GM12878 (cell line): ENCODE data around the gene GRK5. TPM values are rescaled to one million over a fixed set of nuclear protein-coding genes. Genes with fewer than 3 reads are reported as not detected.

ENCODE experiments used
- ATAC-seq: fragments of 200-7000 bp; cut with Tn5 transposase; 3 replicates; pipeline ENCODE4 v1.9.1; 2020; ENCODE audit warnings: mild to moderate bottlenecking, moderate library complexity
- BruUV-seq: library from RNA; stranded (reverse); fragments of 400-500 nt; replicated peaks from 2 replicates; lab custom pipeline; 2021; lab: Mats Ljungman, UMichigan
- CTCF ChIA-PET: fragments of 300-600 bp; sonication (Branson Sonifier 250); formaldehyde crosslinking; extraction: SDS; loops from one replicate; lab custom pipeline; 2021; ENCODE audit warnings: inconsistent platforms; lab: Yijun Ruan, JAX
- POLR2A ChIA-PET: fragments of 350-600 bp; formaldehyde crosslinking; extraction: SDS; loops from one replicate; lab custom pipeline; 2021; ENCODE audit warnings: inconsistent platforms; lab: Charles Lee
- RAD21 ChIA-PET: fragments of 300-600 bp; sonication (Branson Sonifier 250); formaldehyde crosslinking; loops from one replicate; lab custom pipeline; 2023; ENCODE audit warnings: antibody characterized with exemption; ENCODE audit not compliant: unreplicated experiment; lab: Charles Lee
- SMC1A ChIA-PET: fragments of 300-600 bp; sonication (Branson Sonifier 250); formaldehyde crosslinking; loops from one replicate; lab custom pipeline; 2023; ENCODE audit not compliant: unreplicated experiment, uncharacterized antibody; lab: Charles Lee
- DNase-seq: peaks from one replicate; pipeline ENCODE4 v3.0.0-alpha.2; 2011; ENCODE audit warnings: low read depth, low spot score
- FAIRE-seq: peaks from 3 replicates; lab custom pipeline; 2011; peaks lifted over from hg19 to GRCh38; lab: Jason Lieb, UNC
- H2AFZ ChIP-seq: 2 replicates; pipeline ENCODE4 v1.6.0; 2011; ENCODE audit warnings: low read depth, low read length, control low read depth; ENCODE audit not compliant: control insufficient read depth
- H3K27ac ChIP-seq: 2 replicates; pipeline ENCODE4 v1.5.1; 2011; ENCODE audit warnings: control low read depth; ENCODE audit not compliant: control insufficient read depth, insufficient read depth
- H3K27me3 ChIP-seq, 2 experiments: replicated peaks in 1 of 2; 2 replicates each; pipeline versions ENCODE4 v1.6.0 to v1.6.1; 2011; ENCODE audit warnings: low read length in 1 of 2; ENCODE audit not compliant: control insufficient read depth in 2 of 2, insufficient read depth in 2 of 2
- H3K36me3 ChIP-seq, 2 experiments: 2 replicates each; pipeline ENCODE4 v1.5.1; 2011; ENCODE audit warnings: low read length in 1 of 2; ENCODE audit not compliant: control insufficient read depth in 2 of 2, insufficient read depth in 2 of 2
- H3K4me1 ChIP-seq: 2 replicates; pipeline ENCODE4 v1.6.1; 2011; ENCODE audit warnings: mild to moderate bottlenecking, low read length, moderate library complexity, mixed read lengths; ENCODE audit not compliant: control insufficient read depth, insufficient read depth
- H3K4me2 ChIP-seq: 2 replicates; pipeline ENCODE4 v1.6.0; 2011; ENCODE audit warnings: control low read depth; ENCODE audit not compliant: control insufficient read depth, insufficient read depth
- H3K4me3 ChIP-seq: fragments of 200-600 bp; sonication (generic); 2 replicates; pipeline ENCODE4 v1.5.1; 2016
- H3K79me2 ChIP-seq: 2 replicates; pipeline ENCODE4 v1.6.0; 2011; ENCODE audit warnings: low read length; ENCODE audit not compliant: control insufficient read depth, insufficient read depth
- H3K9ac ChIP-seq: 2 replicates; pipeline ENCODE4 v1.8.0; 2011; ENCODE audit warnings: low read length, control low read depth, mixed read lengths; ENCODE audit not compliant: control insufficient read depth, insufficient read depth
- H3K9me3 ChIP-seq: replicated peaks from 3 replicates; pipeline ENCODE4 v1.5.1; 2011; ENCODE audit warnings: mild to moderate bottlenecking, low read length; ENCODE audit not compliant: control insufficient read depth, insufficient read depth
- H4K20me1 ChIP-seq: 2 replicates; pipeline ENCODE4 v1.6.0; 2011; ENCODE audit not compliant: control insufficient read depth, insufficient read depth
- BHLHE40 ChIP-seq, 2 experiments: fragments of 450-650 bp in 1 of 2; IDR thresholded peaks; 2 replicates each; pipeline ENCODE4 v1.6.1; 2011 to 2017; ENCODE audit warnings: low read depth in 2 of 2, borderline replicate concordance in 1 of 2, improper control_type of control experiment in 1 of 2, low read length in 1 of 2, mild to moderate bottlenecking in 1 of 2
- CBFB ChIP-seq: IDR thresholded peaks from 2 replicates; pipeline ENCODE4 v1.6.1; 2016; ENCODE audit warnings: antibody characterized with exemption, low read depth
- CHD1 ChIP-seq: IDR thresholded peaks from 2 replicates; pipeline ENCODE4 v1.6.1; 2012; ENCODE audit warnings: low read depth, low read length, improper control_type of control experiment
- CHD2 ChIP-seq: IDR thresholded peaks from 2 replicates; pipeline ENCODE4 v1.6.1; 2011; ENCODE audit warnings: low read depth, low read length, improper control_type of control experiment, borderline replicate concordance
- EGR1 ChIP-seq, 2 experiments: IDR thresholded peaks; 1 replicate in 1 of 2; 2 replicates in 1 of 2; pipeline ENCODE4 v1.6.1; 2011 to 2012; ENCODE audit warnings: low read depth in 2 of 2, low read length in 2 of 2, borderline replicate concordance in 1 of 2, mild to moderate bottlenecking in 1 of 2, moderate library complexity in 1 of 2
- IRF3 ChIP-seq: fragments of 450-650 bp; IDR thresholded peaks from 2 replicates; pipeline ENCODE4 v1.6.1; 2014; ENCODE audit warnings: mild to moderate bottlenecking
- JUNB ChIP-seq: IDR thresholded peaks from 2 replicates; pipeline ENCODE4 v1.6.1; 2016; ENCODE audit warnings: antibody characterized with exemption, mild to moderate bottlenecking
- LARP7 ChIP-seq: fragments of 450-650 bp; IDR thresholded peaks from 2 replicates; pipeline ENCODE4 v1.6.1; 2017; ENCODE audit warnings: mild to moderate bottlenecking
- SIN3A ChIP-seq: IDR thresholded peaks from 2 replicates; pipeline ENCODE4 v1.6.1; 2012; ENCODE audit warnings: low read depth, low read length, improper control_type of control experiment
- STAT1 ChIP-seq: fragments of 450-650 bp; conservative IDR thresholded peaks from 2 replicates; pipeline ENCODE4 v1.6.1; 2014; ENCODE audit warnings: antibody characterized with exemption, mild to moderate bottlenecking
- TAF1 ChIP-seq: IDR thresholded peaks from 2 replicates; pipeline ENCODE4 v1.6.1; 2011; ENCODE audit warnings: mild to moderate bottlenecking, low read depth, low read length, borderline replicate concordance
- USF2 ChIP-seq: IDR thresholded peaks from 2 replicates; pipeline ENCODE4 v1.6.1; 2011; ENCODE audit warnings: low read depth, low read length, improper control_type of control experiment, borderline replicate concordance
- YY1 ChIP-seq: IDR thresholded peaks from 2 replicates; pipeline ENCODE4 v1.6.1; 2011; ENCODE audit warnings: low read depth, mild to moderate bottlenecking, low read length
- ZNF274 ChIP-seq: IDR thresholded peaks from one replicate; pipeline ENCODE4 v1.8.0; 2011; ENCODE audit not compliant: insufficient read length, insufficient read depth
- ZNF687 ChIP-seq: fragments of 450-650 bp; IDR thresholded peaks from 2 replicates; pipeline ENCODE4 v1.6.1; 2017; ENCODE audit warnings: mild to moderate bottlenecking, moderate library complexity
- WGBS: methylation state at CpG from one replicate; pipeline ENCODE4 v1.1.6; 2016; ENCODE audit warnings: low lambda C conversion rate; ENCODE audit not compliant: insufficient replicate concordance, insufficient coverage; ENCODE audit errors: missing lambda C conversion rate; 5-methylcytosine and 5-hydroxymethylcytosine counted together
- in situ Hi-C: fragments of 300-500 bp; cut with MboI; formaldehyde crosslinking; loops from 9 replicates; pipeline ENCODE4 v1.14.3; 2018; ENCODE audit warnings: mixed read lengths
- intact Hi-C: fragments of 100-400 bp; cut with micrococcal nuclease; formaldehyde crosslinking; loops from one replicate; pipeline ENCODE4 v1.14.2; 2022; ENCODE audit not compliant: unreplicated experiment
- polyA plus RNA-seq, 11 experiments: library from polyadenylated mRNA; depleted of rRNA in 4 of 11; unstranded in 6 of 11; stranded (reverse) in 5 of 11; fragments of >200 nt; fragmentation: Nextera tagmentation in 4 of 11; fragmentation: Illumina TruSeq in 1 of 11; extraction: Ambion mirVana in 4 of 11; extraction: Trizol in 1 of 11; gene quantifications; 1 replicate in 1 of 11; 2 replicates in 10 of 11; pipeline versions ENCODE4 v1.2.1 to v1.2.3, GENCODE V29; 2011 to 2016; ENCODE audit warnings: inconsistent platforms in 2 of 11, missing spikeins in 2 of 11, low read depth in 1 of 11
- total RNA-seq, 4 experiments: library from RNA; depleted of rRNA in 3 of 4; stranded (reverse); fragments of >200 nt in 3 of 4; fragmentation: Illumina TruSeq in 1 of 4; extraction: Trizol in 1 of 4; gene quantifications; 2 replicates each; pipeline versions ENCODE4 v1.2.1 to v1.2.3, GENCODE V29; 2013 to 2021

Gene GRK5
- total and polyA plus RNA-seq, 10 of the 15 experiments (the other 5 are each of a cell fraction or from before 2014, with no cell fraction given), result 0.11 to 22.1 (median 10.0) TPM

- Histone ChIP-seq H3K9ac (no peak overlapping the region), H3K4me1 (peaks cover 7% of the 10 kb centered on the region; the same call in 1 of the 2 replicates), H3K9me3 (no peaks in the 10 kb centered on the region), H3K4me2 (no peak overlapping the region), H3K27me3 (no peaks in the 10 kb centered on the region), H3K4me3 (no peak overlapping the region), H2AFZ (no peak overlapping the region), H3K79me2 (no peaks in the 10 kb centered on the region), H3K36me3 (peaks cover 0 to 2% of the 10 kb centered on the region in 2 experiments; a peak in 1 of 4 replicates), H4K20me1 (no peaks in the 10 kb centered on the region), H3K27ac (no peak overlapping the region)
- ChIA-PET SMC1A (interaction anchor here (0.6 to 1.7 kb wide), 6 partner anchors 15 to 1753 kb away, joined by 3 to 5 read pairs (median 3); partner anchors contain the start of gene GRK5), CTCF (interaction anchor here (0.9 to 2.0 kb wide), 9 partner anchors 8 to 208 kb away, joined by 3 to 10 read pairs (median 3); no protein-coding TSS in a partner anchor), POLR2A (interaction anchor here (0.6 to 1.0 kb wide), 2 partner anchors 98 to 506 kb away, joined by 3 to 4 read pairs; no protein-coding TSS in a partner anchor), RAD21 (interaction anchor here (0.8 to 2.0 kb wide), 6 partner anchors 10 to 207 kb away, joined by 3 to 7 read pairs (median 3); partner anchors contain the start of gene GRK5)
- no peak for ATAC-seq
- no TSS peak for BruUV-seq
- in situ Hi-C loops (no loop called here), intact Hi-C loops (no loop called here)
- no peak for TF ChIP-seq CBFB
- TF ChIP-seq JUNB, result no peak
- no peak for TF ChIP-seq YY1
- no peak for TF ChIP-seq EGR1 (IDR thresholded peaks at IDR 0.05; ENCODE audit: borderline replicate concordance in 1 of 2, low read depth in 2 of 2, low read length in 2 of 2)
- TF ChIP-seq STAT1, result no peak
- TF ChIP-seq LARP7, result no peak
- no peak for TF ChIP-seq CHD2
- no peak for TF ChIP-seq USF2
- TF ChIP-seq IRF3, result no peak
- no peak for TF ChIP-seq CHD1
- no peak for TF ChIP-seq ZNF687
- no peak for TF ChIP-seq BHLHE40 (IDR thresholded peaks at IDR 0.05; ENCODE audit: borderline replicate concordance in 1 of 2, low read depth in 2 of 2, low read length in 1 of 2)
- TF ChIP-seq TAF1, result no peak
- no peak for TF ChIP-seq SIN3A
- no peak for TF ChIP-seq ZNF274
- DNase-seq, result no peak
- no peak for FAIRE-seq
- WGBS, result 95% methylated on average over 7 of the region's 7 CpGs
Measured at GRCh38 chr10:119406601-119407253, 199.4 kb downstream of the GRK5 start.
